GM23338 (cell line): ENCODE measurements around the gene WNT9A.

Experiments
- CREB1 ChIP-seq: fragments of 250-450 bp; sonication (Bioruptor Pico); IDR thresholded peaks from 2 replicates; pipeline ENCODE4 v1.5.0; 2020; ENCODE audit warnings: low read depth, mild to moderate bottlenecking, moderate library complexity
- EZH2 ChIP-seq: fragments of 200-600 bp; sonication (generic); IDR thresholded peaks from one replicate; pipeline ENCODE4 v1.8.0; 2017; ENCODE audit warnings: antibody characterized with exemption, mild to moderate bottlenecking, low read depth; ENCODE audit not compliant: unreplicated experiment
- JUNB ChIP-seq: IDR thresholded peaks from one replicate; pipeline ENCODE4 v1.6.1; 2016; ENCODE audit warnings: antibody characterized with exemption; ENCODE audit not compliant: unreplicated experiment
- POLR2AphosphoS5 ChIP-seq: IDR thresholded peaks from 2 replicates; pipeline ENCODE4 v1.6.1; 2016; ENCODE audit warnings: antibody characterized with exemption, low read depth
- TF ChIP-seq, protein P1 (sequence below), 2 experiments: fragments of 200-600 bp in 1 of 2; sonication (generic) in 1 of 2; conservative IDR thresholded peaks; 2 replicates each; pipeline versions ENCODE4 v1.5.1 to v1.6.1; 2016 to 2017; ENCODE audit warnings: antibody characterized with exemption in 2 of 2, low read depth in 2 of 2, mild to moderate bottlenecking in 2 of 2, moderate library complexity in 1 of 2

GRCh38 chr1:227903614-227904501 is 43.9 kb downstream of the WNT9A start:
- TF ChIP-seq CREB1 (CRISPR knock-in tag) (no peak), POLR2AphosphoS5 (no peak), JUNB (no peak), EZH2 (no peak)
- TF ChIP-seq, protein P1, sequence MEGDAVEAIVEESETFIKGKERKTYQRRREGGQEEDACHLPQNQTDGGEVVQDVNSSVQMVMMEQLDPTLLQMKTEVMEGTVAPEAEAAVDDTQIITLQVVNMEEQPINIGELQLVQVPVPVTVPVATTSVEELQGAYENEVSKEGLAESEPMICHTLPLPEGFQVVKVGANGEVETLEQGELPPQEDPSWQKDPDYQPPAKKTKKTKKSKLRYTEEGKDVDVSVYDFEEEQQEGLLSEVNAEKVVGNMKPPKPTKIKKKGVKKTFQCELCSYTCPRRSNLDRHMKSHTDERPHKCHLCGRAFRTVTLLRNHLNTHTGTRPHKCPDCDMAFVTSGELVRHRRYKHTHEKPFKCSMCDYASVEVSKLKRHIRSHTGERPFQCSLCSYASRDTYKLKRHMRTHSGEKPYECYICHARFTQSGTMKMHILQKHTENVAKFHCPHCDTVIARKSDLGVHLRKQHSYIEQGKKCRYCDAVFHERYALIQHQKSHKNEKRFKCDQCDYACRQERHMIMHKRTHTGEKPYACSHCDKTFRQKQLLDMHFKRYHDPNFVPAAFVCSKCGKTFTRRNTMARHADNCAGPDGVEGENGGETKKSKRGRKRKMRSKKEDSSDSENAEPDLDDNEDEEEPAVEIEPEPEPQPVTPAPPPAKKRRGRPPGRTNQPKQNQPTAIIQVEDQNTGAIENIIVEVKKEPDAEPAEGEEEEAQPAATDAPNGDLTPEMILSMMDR (conservative IDR thresholded peaks at IDR 0.05; ENCODE audit: low read depth in 2 of 2): no peak
